Head of caudate nucleus (tissue), 42 donors: ENCODE measurements around the gene GOLGA6L22.
"Not testable (repeated sequence)": the region's sequence is repeated elsewhere in the genome, so short reads cannot be mapped to it uniquely, and the experiment has no call there.

Experiments used
- DNase-seq, 42 donors: peaks; one replicate each; pipeline versions ENCODE4 v3.0.0 to v3.0.0-alpha.2; 2020 to 2021; ENCODE audit warnings: mixed read lengths in 7 of 42
- intact Hi-C: fragments of 100-400 bp; cut with DNase I; formaldehyde crosslinking; loops from one replicate; pipeline ENCODE4 v1.15.0; 2022

GOLGA6L22 gene, protein sequence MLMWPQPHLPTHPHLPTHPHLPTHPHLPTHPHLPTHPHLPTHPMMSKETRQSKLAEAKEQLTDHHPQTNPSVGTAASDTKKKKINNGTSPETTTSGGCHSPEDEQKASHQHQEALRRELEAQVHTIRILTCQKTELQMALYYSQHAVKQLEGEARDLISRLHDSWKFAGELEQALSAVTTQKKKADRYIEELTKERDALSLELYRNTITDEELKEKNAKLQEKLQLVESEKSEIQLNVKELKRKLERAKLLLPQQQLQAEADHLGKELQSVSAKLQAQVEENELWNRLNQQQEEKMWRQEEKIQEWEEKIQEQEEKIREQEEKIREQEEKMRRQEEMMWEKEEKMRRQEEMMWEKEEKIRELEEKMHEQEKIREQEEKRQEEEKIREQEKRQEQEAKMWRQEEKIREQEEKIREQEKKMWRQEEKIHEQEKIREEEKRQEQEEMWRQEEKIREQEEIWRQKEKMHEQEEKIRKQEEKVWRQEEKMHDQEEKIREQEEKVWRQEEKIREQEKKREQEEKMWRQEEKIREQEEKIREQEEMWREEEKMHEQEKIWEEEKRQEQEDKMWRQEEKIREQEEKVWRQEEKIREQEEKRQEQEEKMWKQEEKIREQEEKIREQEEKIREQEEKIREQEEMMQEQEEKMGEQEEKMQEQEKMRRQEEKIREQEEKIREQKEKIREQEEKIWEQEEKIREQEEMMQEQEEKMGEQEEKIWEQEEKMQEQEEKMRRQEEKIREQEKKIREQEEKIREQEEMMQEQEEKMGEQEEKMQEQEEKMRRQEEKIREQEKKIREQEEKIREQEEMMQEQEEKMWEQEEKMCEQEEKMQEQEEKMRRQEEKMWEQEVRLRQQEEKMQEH

DNA sequence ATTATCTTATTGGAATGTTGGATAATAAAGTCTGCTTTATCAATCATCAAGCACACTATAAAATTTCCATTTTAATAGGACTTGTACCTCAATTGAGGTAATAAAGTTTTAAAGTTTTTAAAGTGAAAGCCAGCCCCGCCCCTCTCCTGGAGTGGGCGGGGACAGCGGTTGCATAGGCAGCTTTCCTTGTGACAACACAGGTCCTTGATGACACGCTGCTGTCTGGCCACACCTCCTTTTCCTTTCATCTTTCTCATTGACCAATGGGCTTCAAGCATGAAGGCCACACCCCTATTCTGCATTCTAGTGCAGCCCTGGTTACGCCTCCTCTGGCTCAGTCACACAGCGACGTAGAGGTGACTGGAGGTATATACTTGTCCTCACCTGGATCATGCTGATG is at the start of gene GOLGA6L22:
Gene GOLGA6L22, plus strand, starts transcription at position 301 of the 400 bp plus-strand sequence. Its CDS starts 91 bp downstream, at position 392.
- DNase-seq, intact Hi-C loops: not testable (repeated sequence)

DNA sequence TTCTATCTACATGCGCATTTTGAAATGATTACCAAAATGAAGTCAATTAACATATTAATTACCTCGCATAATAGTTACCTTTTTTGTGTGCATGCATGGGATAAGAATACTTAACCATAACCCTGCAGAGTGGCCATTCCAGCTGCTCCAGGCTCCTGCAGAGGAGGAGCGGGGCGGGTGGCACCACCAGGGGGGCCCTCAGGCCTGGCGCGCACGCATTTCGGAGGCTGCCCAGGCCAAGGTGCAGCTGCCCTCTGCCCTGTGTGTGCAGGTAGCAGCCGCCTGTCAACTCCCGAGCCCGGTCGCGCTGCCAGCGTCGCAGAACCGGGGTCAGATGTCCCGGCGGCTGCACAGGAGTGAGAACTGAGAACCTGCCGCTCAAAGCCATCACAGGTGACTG is 41.4 kb upstream of the GOLGA6L22 start:
- DNase-seq, intact Hi-C loops: not testable (repeated sequence)

DNA sequence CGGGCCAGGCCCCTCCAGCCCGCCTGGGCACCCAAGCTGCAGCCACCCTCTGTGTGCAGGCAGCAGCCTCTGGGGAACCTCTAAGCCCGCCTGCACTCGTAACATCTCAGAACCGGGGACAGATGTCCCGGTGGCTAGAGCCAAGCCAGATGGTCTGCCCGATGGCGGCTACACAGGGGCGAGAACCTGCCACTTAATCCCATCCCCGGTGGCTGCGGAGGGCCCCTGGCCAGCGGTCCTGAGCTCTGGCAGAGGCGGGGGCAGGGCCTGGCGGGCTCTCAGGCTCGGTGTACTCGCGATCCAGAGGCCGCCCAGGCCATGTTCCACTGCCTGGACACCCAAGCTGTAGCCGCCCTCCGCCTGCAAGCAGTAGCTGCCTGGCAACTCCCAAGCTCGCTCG is 40.9 kb upstream of the GOLGA6L22 start:
- DNase-seq, intact Hi-C loops: not testable (repeated sequence)

DNA sequence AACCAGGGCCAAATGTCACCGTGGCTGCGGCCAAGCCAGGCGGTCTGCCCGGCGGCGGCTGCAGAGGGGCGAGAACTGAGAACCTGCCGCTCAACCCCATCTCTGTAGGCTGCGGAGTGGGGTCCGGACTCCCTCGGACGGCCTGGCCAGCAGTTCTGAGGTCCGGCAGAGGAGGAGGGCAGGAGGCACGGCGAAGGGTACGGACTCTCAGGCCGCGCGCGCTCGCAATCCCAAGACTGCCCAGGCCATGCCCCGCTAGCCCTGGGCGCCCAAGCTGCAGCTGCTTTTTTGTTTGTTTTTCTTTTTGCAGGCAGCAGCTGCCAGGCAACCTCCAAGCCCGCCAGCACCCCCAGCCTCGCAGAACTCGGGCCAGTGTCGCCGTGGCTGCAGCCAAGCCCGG is 40.5 kb upstream of the GOLGA6L22 start:
- intact Hi-C loops, DNase-seq: not testable (repeated sequence)

DNA sequence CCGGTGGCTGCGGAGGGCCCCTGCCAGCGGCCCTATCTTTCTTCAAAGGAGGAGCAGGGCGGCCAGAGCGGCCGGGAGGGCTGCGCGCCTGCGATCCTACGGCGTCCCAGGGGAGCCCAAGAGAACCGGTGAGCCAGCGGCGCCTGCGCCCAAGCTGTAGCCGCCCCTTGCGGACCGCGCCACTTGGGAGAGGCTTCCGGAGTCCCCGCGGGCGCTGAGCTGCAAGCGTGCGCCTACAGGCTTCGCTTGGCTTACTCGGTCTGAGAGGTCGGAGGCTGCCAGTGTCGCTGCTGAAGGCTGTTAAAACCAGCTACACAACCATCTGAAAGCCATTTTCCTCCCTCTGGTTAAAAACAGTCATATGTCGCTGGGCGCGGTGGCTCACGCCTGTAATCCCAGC is 40.0 kb upstream of the GOLGA6L22 start:
- peak in 5 of 42 donors; percentile 0 to 39 (median 6) for DNase-seq
- intact Hi-C loops = not testable (repeated sequence)

DNA sequence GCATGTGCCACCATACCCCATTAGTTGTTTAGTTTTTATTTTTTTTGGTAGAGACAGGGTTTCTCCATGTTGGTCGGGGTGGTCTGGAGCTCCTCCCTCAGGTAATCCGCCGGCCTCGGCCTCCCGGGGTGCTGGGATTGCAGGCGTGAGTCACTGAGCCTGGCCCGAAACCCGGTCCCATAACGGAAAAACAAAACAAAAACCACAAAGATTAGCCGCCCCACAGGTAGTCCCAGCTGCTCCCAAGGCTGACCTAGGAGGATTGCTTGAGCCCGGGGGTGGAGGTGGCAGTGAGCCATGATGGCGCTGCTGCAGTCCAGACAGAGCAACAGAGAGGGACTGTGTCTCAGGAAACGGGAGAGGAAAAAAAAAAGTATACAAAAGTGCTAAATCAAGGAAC is 38.4 kb upstream of the GOLGA6L22 start:
- intact Hi-C loops = not testable (repeated sequence)

DNA sequence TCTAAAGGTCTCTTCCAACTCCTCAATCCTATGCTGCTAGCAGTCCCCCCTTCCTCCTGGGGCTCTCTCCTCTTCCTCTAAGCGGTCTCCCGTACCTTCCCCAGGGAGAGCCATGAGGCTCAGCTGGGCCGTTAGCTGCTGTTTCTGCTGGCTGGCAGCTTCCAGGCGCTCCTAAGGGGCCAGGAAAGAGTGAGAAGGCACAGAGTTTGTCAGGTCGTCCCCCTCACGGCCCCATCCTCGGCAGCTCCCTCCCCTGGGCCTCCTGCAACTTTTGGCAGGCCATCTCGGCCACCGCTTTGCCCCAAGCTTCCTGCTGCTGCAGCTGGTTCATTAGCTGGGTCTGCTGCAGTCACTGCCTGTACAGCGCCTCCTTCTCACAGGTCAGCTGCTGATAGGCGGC is 29.3 kb upstream of the GOLGA6L22 start:
- DNase-seq, intact Hi-C loops: not testable (repeated sequence)

More for the DNA sequence above, 38.4 kb upstream of the GOLGA6L22 start:
- not testable (repeated sequence) for DNase-seq

DNA sequence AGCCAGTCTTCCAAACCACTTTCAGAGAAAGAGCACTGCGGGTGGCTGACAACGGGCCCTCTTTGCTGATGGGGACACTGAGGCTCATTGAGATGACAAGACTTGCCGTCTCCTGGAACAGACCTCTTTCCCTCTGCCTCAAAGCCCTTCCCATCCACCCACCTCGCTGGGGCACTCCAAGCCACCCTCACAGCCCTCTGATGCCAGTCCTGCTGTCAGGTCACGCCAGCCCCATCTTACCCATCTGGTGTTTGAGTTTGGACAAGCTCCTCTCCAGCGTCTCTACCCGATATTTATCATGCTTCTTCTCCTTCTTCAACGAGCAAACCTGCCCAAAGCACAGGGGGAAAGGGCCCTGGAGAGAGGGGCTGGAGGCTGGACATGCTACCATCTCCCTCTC is 27.0 kb upstream of the GOLGA6L22 start:
- DNase-seq = peak in 1 of 42 donors; percentile 32
- intact Hi-C loops = not testable (repeated sequence)

DNA sequence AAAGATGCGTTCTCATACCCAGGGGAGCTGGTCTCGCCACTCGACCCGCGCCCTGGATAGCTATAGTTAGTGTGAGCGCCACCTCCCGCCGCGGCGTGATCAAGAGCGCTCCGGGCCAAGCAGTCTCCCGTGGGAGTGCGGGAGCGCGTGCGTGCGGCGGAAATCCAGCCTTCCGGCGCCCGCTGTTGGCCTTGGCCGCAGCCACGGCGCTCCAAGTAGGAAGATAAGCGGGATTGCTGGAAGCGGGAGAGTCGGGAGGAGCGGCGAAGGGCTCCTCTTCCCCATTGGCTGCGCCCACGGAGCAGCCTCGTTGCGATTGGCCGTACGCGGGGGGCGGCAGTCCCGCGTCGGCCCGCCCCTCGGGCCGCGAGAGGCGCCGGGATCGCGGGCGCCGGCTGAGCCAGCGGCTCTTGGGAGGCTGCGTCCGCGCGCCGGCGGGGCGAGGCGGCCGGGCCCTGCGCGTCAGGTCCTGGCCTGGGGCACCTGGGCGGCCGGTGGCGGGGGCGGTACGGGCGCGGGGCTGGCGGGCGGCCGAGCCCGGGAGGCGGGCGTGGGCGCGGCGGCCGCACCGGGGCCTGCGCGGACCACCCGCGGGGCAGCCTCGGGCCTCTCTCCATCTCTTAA is 35.9 kb downstream of the GOLGA6L22 start:
- intact Hi-C loops = not testable (repeated sequence)
- DNase-seq = peak; percentile 4 to 90 (median 74)

DNA sequence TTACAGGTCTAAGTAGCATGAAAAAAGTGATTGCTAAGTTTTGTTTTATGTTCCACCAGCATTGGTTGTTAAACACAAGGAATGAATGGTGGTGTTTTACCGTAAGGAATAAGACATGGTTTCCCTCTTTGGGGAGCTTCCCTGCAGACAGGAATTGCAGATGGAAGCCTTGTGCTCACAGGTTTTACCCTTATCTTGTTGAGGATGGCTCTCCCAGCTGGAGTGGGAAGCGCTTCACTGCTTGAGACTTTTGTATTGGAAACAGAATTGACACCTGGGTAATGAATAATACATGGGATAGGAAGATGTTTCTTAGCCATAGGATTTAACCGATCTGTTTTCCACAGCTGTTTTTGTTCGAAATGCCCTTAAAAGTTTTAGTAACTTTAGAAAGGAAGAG is 38.5 kb downstream of the GOLGA6L22 start:
- DNase-seq, intact Hi-C loops: not testable (repeated sequence)

DNA sequence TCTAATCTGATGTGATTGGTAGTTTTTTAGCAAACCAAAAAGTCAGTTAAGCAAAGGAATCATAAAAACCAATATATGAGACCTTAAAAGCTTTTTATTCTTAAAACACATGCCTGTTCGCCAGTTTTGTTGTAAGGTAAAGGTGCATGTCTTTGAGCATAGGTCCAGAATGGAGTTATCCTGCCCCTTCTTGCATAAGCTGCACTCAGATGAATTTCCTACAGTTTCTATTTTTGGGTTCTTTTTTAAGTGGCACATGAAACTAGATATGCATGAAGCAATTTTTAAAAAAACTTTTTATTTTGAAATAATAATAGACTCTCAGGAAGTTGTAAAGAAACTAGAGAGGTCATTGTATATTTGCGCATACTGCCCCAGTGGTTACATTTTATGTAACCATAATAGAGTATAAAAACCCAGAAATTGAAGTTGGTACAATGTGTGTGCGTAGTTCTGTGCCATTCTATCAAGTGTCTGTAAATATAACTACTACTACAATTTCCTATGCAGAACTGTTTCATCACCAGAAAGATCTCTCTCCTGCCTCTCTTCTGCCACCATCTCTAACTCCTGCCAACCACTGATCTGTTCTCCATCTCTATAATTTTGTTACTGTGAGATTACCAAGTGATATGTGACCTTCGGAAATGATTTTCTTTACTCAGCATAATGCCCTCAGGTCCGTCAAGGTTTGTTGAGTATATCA is 39.7 kb downstream of the GOLGA6L22 start:
- DNase-seq, intact Hi-C loops: not testable (repeated sequence)

DNA sequence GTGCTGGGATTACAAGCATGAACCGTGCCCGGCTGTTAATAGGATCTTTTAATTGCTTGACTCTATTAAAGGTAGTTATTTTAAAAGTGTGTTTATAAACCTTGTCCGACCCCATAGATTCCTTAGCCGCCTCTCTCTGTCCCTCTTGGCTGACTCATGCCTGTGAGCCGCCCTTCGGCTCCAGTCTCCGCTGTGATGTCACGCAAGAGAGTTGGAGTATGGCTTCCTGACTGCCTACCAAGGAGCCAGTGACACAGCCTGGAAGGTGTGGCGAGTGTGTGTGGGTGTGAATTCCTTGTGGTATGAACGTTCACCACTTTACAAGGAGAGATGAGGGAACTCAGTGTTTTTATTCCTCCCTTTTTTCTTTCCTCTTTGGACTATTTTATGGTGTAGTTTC is 43.6 kb downstream of the GOLGA6L22 start:
- intact Hi-C loops = not testable (repeated sequence)

DNA sequence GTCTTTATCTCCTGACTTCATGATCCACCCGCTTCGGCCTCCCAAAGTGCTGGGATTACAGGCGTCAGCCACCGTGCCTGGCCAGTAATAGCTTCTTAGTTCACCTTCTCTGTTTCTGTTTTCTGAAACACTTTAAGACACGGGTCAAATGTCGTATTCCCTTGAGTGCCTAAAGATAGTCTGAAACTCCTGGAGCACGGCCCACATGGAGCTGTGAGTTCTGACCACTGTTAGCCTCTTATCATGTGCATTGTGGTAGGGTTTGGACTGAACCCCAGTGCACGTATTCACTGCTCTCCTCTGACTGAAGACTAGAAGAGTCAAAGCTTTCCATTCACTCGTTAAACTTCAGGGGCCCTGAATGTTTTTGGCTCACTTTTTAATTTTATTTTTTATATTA is 48.3 kb downstream of the GOLGA6L22 start:
- DNase-seq, intact Hi-C loops: not testable (repeated sequence)

More for the DNA sequence above, 43.6 kb downstream of the GOLGA6L22 start:
- not testable (repeated sequence) for DNase-seq

DNA sequence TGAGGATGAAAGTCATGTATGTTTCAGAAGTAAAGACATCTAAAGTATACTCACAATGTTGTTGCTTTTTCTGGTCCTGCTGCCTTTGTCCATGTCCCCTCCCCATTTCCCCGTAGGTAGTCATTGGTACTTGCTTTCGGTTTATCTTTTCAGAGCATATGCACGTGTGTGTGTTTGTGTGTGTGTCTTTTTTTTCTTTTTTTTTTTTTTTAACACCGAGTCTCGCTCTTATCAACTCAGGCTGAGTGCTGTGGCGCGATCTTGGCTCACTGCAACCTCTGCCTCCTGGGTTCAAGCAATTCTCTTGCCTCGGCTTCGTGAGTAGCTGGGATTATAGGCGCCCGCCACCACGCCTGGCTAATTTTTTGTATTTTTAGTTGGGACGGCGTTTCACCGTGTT is 57.4 kb downstream of the GOLGA6L22 start:
- intact Hi-C loops, DNase-seq: not testable (repeated sequence)
